Middle frontal gyrus (tissue), 1 donor: ENCODE measurements around the gene UBE2J2.
"Not testable (repeated sequence)": the region's sequence is repeated elsewhere in the genome, so short reads cannot be mapped to it uniquely, and the experiment has no call there.

Experiments
- DNase-seq: peaks from one replicate; pipeline ENCODE4 v3.0.0-alpha.2; 2015; ENCODE audit warnings: low spot score; ENCODE audit errors: extremely low spot score

Gene UBE2J2

GRCh38 chr1:1256956-1257871, 16.4 kb downstream of the UBE2J2 start:
- DNase-seq: no peak

GRCh38 chr1:1255611-1256010, 18.0 kb downstream of the UBE2J2 start:
- no peak for DNase-seq

- no peak for DNase-seq
Measured at GRCh38 chr1:1255078-1255477, 18.6 kb downstream of the UBE2J2 start.

DNA sequence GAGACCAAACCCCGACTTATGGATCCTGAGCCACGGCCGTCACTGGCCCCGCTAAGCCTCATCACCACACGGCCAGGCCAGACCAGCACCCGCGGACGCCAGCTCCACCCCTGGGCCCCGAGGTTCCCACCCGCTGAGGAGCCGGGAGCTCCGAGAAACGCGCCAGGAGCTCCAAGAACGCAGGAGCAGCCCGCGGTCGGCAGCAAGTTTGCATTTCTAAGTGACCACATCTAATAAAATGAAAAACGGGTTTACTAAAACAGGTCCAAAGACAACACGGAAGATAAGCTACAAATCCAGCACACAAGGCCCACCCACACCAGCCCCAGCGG, 19.0 kb downstream of the UBE2J2 start:
- DNase-seq: no peak

DNA sequence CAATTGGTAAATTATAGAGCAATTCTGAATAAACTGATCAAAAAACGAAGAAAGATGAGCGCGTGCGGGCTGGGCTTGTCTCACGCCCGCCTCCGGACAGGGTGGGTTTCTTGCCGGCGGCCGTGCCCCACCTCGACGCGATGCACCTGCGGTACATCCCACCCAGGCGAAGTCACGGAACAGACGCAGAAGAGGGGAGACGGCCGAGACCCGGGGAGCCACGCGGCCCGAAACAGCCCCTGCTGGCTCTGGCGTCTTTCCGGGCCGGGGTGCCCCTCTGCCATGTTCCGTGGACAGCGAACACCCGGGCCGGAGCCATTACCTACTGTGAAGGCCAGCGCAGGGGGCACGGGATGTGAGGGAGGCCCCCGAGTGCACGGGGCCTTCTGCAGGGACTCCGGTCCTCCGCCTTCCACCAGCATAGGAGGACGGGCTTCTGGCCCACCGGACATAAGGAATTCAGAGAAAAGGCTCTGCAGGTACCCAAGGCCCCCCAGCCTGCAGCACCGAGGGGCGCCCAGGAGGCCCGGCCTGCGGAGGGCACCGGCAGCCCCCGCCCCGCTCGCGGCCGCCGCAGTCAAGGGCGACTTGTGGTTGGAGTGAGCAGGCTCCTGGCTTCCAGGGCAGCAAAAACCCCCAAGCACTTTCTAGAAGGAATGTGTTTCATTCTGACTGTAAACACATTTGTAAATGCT, 19.5 kb downstream of the UBE2J2 start:
- no peak for DNase-seq

- no peak for DNase-seq
Measured at GRCh38 chr1:1253314-1253713, 20.3 kb downstream of the UBE2J2 start.

GRCh38 chr1:1250786-1251284, 22.8 kb downstream of the UBE2J2 start:
- DNase-seq: no peak

GRCh38 chr1:1248009-1248913, 25.4 kb downstream of the UBE2J2 start:
- DNase-seq: not testable (repeated sequence)

- DNase-seq: no peak
Measured at GRCh38 chr1:1247341-1247913, 26.2 kb downstream of the UBE2J2 start.

DNA sequence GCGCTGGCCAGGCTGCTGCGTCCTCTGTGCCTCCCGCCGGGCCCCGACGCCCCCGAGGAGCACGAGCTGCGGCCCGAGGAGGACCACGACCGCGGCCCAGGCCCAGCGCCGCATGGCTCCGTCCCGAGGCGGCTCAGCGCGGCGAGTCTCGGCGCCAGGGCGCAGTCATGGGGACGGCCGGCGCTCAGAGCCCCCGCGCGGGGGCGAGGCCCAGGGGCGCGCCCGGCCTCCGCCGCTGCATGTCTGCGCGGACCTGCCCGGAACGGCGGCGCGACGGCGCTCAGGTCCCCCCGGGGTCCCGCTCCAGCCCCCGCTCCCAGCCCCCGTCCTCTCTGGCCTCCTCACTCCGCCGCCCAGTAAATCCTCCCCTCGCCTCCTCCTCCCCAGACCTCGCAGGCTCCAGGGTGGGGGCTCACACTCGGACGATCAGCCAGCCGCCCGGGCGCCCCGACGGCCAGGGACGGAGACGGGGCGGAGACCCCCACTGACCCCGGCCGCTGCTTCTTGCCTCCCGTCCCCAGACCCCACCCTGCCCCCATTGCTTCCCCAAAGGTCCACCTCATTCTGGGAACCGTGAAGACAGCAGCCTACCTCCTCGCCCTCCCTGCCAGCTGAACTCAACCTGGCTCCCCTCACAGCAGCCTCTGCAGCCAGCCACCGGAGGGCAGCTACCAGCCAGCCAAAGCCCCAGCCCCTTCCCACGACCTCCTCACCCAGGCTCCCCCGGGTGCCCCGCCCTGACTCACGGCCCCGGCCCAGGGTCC, 26.9 kb downstream of the UBE2J2 start, which contains the start of gene C1QTNF12:
TSS of gene C1QTNF12 (minus strand) at position 146 of the 764 bp plus-strand sequence. CDS start at position 114, 32 bp downstream.
- DNase-seq: no peak

DNA sequence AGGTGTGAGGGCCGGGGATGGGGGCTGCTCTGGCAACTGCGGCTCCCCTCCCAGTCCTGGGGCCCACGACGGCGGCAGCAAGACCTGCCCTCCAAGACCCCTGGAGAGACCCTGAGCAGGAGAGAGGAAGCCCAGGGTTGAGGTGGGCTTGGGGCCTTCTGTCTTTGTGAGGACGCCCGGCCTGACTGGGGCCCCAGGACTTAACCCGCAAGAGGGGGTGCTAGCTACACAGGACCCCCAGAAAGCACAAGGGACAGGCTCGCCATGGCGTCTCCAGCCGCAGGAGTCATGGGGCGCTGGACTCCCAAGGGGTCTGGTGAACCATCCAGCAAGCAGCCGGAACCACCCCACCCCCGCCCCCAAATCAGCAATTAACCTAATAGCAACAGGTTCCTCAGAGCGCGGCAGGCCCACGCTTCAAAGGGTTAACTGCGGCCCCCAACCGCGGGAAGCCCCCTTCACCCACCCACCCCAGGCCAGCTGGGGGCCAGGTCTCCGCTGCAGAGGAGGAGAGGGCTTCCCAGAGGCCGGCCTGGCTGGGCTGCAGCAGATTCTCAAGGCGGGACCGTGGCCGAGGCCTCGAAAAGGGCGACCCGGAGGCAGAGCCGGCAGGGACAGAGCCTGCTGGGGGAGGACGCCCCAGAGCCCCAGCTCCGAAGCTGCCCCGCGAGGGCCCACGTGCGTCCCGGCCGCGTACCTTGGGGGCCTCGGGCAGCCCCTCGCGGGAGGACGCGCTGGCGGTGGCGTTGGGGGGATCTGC, 27.7 kb downstream of the UBE2J2 start:
- no peak for DNase-seq

- DNase-seq: no peak
Measured at GRCh38 chr1:1245178-1245816, 28.4 kb downstream of the UBE2J2 start.

GRCh38 chr1:1244192-1244811, 29.4 kb downstream of the UBE2J2 start:
- DNase-seq: no peak

GRCh38 chr1:1243807-1244191, 29.9 kb downstream of the UBE2J2 start:
- DNase-seq: no peak

GRCh38 chr1:1243266-1243660, 30.4 kb downstream of the UBE2J2 start:
- DNase-seq: no peak

DNA sequence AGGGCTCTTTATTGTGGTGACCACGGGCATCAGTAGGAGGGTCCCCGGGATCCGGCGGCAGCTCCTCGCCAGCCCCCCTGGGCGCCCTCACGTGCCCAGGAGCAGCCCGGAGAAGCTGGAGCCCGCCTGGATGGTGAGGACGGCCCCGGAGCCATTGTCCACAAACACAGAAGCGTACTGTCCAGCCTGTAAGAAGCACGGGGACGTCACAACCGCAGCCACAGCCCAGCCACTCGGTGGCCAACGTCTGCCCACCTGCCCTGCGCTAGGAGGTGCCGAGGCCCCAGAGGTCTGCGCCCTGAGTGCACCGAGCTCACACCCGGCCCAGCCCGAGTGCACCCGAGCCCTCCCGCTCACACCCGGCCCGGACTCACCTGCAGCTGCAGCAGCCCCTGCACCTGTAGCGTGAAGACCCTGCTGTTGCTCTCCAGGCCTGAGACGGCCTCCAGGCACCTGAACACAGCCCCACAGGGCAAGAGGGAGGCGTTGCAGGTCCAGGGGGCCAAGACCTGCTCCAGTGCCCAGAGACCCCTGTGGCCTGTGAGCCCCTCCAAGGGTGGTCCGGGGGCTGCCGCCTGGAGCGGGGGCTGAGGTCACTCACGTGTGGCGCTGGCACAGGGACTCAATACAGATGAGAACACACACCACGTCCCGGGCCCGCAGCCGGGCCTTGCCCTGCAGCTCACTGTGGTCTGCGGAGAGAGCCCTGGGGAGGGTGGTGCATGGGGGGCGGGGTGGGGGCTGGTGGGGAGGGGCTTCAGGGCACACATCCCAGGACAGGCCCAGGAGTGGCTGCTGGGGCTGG, 31.0 kb downstream of the UBE2J2 start:
- no peak for DNase-seq

- DNase-seq: no peak
Measured at GRCh38 chr1:1241588-1242219, 31.9 kb downstream of the UBE2J2 start.
